ENCODE results near the gene SND1.
"Not testable (repeated sequence)": the region's sequence is repeated elsewhere in the genome, so short reads cannot be mapped to it uniquely, and the experiment has no call there.

Gene SND1

DNA sequence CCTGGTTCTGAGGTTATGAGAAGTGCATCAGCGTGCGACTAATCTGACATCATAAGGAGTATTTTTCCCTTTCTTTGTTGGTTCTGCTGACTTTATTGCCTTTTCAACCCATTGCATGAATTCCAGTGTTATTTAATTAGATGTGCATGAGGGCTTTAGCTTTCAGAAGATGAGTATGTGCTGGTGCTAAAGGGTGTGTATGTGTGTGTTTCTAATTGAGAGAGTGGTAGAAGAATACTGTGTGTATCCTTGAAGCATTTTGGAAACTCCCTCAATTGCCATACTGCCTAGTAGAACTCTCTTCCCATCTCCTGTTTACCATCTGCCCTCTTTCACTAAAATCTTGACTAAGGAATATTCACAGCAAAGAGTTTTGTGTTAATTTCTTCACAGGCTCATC lies 158.1 kb downstream of the SND1 start:
- no peak for FAIRE-seq

GRCh38 chr7:127810696-127811660 lies 159.0 kb downstream of the SND1 start:
- FAIRE-seq, result no peak

- no peak for FAIRE-seq
Measured at GRCh38 chr7:127812540-127812939, 160.5 kb downstream of the SND1 start.

GRCh38 chr7:127813991-127814541 lies 162.1 kb downstream of the SND1 start:
- FAIRE-seq, result no peak

- no peak for FAIRE-seq
Measured at GRCh38 chr7:127815631-127816145, 163.7 kb downstream of the SND1 start.

GRCh38 chr7:127816354-127817190 lies 164.6 kb downstream of the SND1 start:
- FAIRE-seq, result no peak

- no peak for FAIRE-seq
Measured at GRCh38 chr7:127817466-127817865, 165.5 kb downstream of the SND1 start.

- FAIRE-seq, result no peak
Measured at GRCh38 chr7:127818306-127818705, 166.3 kb downstream of the SND1 start.

GRCh38 chr7:127819975-127820731 lies 168.2 kb downstream of the SND1 start:
- FAIRE-seq, result no peak

DNA sequence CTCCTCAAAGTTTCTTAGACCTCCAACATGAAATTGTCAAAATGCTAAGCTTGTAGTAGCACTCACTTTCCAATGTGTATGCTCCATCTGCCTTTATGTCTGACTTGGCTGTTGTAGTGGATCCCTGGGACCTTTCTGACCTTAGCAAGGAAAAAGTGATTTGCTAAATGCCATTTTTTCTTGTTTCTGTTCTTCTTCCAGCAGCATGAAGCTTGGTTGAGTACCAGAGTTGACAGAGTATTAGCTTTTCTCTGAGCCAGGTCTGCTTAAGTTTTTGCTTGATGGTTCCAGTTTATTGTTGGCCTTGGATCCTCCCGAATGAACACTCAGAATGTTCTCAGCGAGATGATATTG lies 168.7 kb downstream of the SND1 start:
- no peak for FAIRE-seq

GRCh38 chr7:127821146-127821545 lies 169.2 kb downstream of the SND1 start:
- no peak for FAIRE-seq

DNA sequence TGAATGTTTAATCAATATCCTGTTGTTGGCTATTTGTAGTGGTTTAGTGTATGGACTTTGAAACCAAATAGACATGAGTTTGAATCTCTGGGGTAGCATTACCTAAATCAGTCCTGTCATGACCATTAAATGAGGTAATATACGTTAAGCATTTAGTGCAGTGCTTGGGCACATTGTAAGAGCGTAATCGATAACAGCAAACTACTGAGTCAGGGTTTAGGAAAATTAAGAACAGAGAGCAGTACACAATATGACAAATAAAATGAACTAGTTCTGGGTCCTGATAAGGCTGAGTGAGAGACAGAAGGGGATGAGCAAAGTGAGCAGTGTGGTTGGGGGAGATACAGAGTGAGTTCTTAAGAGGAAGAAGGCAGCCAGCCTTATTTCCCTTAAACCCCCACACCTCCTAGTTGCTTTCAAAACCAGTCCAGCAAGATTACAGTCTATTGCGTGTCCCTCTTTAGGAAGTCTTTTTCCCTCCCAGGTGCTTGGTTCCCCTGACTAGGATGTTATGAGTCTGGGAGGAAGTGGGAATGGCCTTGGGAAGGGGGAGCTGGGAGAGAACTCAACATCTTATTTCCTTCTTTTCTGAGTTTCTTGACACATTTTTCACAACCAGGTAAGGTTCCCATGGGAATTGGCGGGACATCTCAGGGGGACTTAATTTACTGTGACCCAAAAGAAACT lies 171.0 kb downstream of the SND1 start:
- FAIRE-seq, result no peak

DNA sequence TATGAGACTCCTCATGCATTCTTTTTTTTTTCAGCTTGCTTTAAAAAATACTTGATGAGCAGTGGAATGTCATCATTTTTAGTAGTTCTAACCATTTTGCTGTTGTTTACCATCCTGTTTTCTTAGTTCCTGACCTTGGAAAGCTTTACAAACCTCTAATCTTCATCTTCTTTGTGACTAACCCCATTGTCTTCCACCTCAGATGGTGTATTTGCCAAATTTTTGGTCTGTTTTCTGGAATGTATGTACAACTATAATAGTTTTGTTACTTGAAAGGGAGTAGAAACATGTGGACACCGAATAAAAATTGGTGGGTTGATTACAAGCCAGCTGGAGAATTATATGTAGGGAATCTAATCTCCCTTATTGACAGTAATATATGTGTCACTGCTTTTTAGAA lies 172.7 kb downstream of the SND1 start:
- FAIRE-seq, result no peak

GRCh38 chr7:127828843-127829500 lies 177.0 kb downstream of the SND1 start:
- no peak for FAIRE-seq

GRCh38 chr7:127831318-127832219 lies 179.6 kb downstream of the SND1 start:
- no peak for FAIRE-seq

DNA sequence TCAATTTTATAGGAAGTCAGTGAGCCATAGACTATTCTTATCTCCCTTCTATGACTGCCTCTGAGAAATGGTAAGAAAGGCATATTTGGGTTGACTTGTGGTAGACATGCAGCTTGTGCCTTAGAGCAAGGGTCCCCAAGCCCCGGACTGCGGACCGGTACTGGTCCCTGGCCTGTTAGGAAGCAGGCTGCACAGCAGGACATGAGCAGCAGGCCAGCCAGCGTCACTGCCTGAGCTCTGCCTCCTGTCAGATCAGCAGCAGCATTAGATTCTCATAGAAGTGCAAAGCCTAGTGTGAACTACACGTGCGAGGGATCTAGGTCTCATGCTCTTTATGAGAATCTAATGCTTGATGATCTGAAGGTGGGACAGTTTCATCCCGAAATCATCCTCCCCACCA lies 180.6 kb downstream of the SND1 start:
- no peak for FAIRE-seq

GRCh38 chr7:127833641-127834040 lies 181.6 kb downstream of the SND1 start:
- no peak for FAIRE-seq

- no peak for FAIRE-seq
Measured at GRCh38 chr7:127835679-127836078, 183.7 kb downstream of the SND1 start.

DNA sequence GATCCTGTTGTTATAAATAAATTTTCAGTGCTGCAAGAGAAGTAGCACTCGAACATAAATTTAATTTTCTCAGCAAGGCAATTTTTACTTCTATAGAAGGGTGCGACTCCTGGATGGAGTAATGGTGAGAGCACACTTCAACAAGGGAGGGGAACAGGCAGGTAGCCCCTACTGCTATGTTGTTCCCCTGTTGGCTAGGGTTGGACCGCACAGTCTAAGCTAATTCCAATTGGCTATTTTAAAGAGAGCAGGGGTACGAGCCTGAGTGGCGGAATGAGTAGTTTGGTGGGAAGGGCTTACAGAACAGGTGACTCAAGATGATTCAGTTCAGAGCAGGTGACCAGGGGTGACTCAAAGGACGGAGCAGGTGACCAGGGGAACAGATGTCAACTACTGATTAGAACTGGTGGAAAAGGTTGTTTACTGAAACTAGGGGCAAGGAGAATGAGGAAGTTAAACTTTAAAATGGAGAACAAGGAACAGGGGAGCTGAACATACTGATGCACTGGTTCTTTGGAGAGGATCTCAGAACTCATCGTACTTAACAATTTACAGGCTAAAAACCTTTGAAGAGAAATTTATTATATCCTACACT lies 185.9 kb downstream of the SND1 start:
- FAIRE-seq, result not testable (repeated sequence)
